Neural cell (in vitro differentiated cells): ENCODE results near the gene MAOB. TPM values are rescaled to one million over a fixed set of nuclear protein-coding genes. Genes with fewer than 3 reads are reported as not detected.

Experiments used
- H2AFZ ChIP-seq: fragments of 200-600, 300-800 bp; sonication (generic), shearing (Covaris generic); 2 replicates; pipeline ENCODE4 v1.6.0; 2014; ENCODE audit warnings: low read depth, mild to moderate bottlenecking, antibody characterized with exemption, low read length, moderate library complexity
- H3F3A ChIP-seq: fragments of 200-600 bp; shearing (Covaris generic); 2 replicates; pipeline ENCODE4 v1.6.1; 2016; ENCODE audit warnings: mild to moderate bottlenecking, moderate library complexity, mixed read lengths, antibody characterized with exemption, low read length; ENCODE audit not compliant: insufficient read depth, poor library complexity, severe bottlenecking
- H3K27ac ChIP-seq: fragments of 200-600, 300-800 bp; sonication (generic), shearing (Covaris generic); 2 replicates; pipeline ENCODE4 v1.5.1; 2014; ENCODE audit warnings: mild to moderate bottlenecking, low read length, moderate library complexity
- H3K27me3 ChIP-seq: fragments of 300-800, 200-600 bp; sonication (generic), shearing (Covaris generic); 2 replicates; pipeline ENCODE4 v1.6.0; 2014; ENCODE audit warnings: mild to moderate bottlenecking, low read depth, low read length, moderate library complexity; ENCODE audit not compliant: insufficient read depth
- H3K36me3 ChIP-seq: fragments of 300-800, 200-600 bp; sonication (generic), shearing (Covaris generic); 2 replicates; pipeline ENCODE4 v1.5.1; 2014; ENCODE audit warnings: mild to moderate bottlenecking, antibody characterized with exemption, low read length, moderate library complexity; ENCODE audit not compliant: insufficient read depth
- H3K4me2 ChIP-seq: fragments of 300-800, 200-600 bp; sonication (generic), shearing (Covaris generic); 2 replicates; pipeline ENCODE4 v1.6.0; 2014; ENCODE audit warnings: mild to moderate bottlenecking, low read length
- H3K4me3 ChIP-seq: fragments of 300-800, 200-600 bp; sonication (generic), shearing (Covaris generic); 2 replicates; pipeline ENCODE4 v1.5.1; 2014; ENCODE audit warnings: mild to moderate bottlenecking, low read length, moderate library complexity
- H3K79me2 ChIP-seq: fragments of 200-600 bp; shearing (Covaris generic); replicated peaks from 2 replicates; pipeline ENCODE4 v1.6.0; 2014; ENCODE audit warnings: mild to moderate bottlenecking, low read length, moderate library complexity; ENCODE audit not compliant: insufficient read depth
- H3K9ac ChIP-seq: fragments of 300-800, 200-600 bp; sonication (generic), shearing (Covaris generic); 2 replicates; pipeline ENCODE4 v1.6.1; 2016; ENCODE audit warnings: mild to moderate bottlenecking, low read length, mixed read lengths
- H3K9me2 ChIP-seq: fragments of 200-600 bp; shearing (Covaris generic); 2 replicates; pipeline ENCODE4 v1.6.1; 2016; ENCODE audit warnings: mild to moderate bottlenecking, low read length, mixed read lengths; ENCODE audit not compliant: insufficient read depth
- H3K9me3 ChIP-seq: fragments of 200-600, 300-800 bp; sonication (generic), shearing (Covaris generic); 2 replicates; pipeline ENCODE4 v1.6.1; 2016; ENCODE audit warnings: mild to moderate bottlenecking, mixed run types, low read length, moderate library complexity, mixed read lengths
- H4K20me1 ChIP-seq: fragments of 200-600 bp; shearing (Covaris generic); 2 replicates; pipeline ENCODE4 v1.6.1; 2016; ENCODE audit warnings: mild to moderate bottlenecking, mixed run types; ENCODE audit not compliant: insufficient read depth
- EP300 ChIP-seq: fragments of 450-650 bp; conservative IDR thresholded peaks from 2 replicates; pipeline ENCODE4 v1.6.1; 2014; ENCODE audit warnings: antibody characterized with exemption, mild to moderate bottlenecking, moderate library complexity; ENCODE audit not compliant: poor library complexity, severe bottlenecking
- EZH2 ChIP-seq: fragments of 200-600, 300-800 bp; shearing (Covaris generic), sonication (generic); IDR thresholded peaks from 2 replicates; pipeline ENCODE4 v1.6.1; 2014; ENCODE audit warnings: antibody characterized with exemption, low read length, borderline replicate concordance, mild to moderate bottlenecking; ENCODE audit not compliant: insufficient read depth, poor library complexity, severe bottlenecking
- MXI1 ChIP-seq: fragments of 450-650 bp; conservative IDR thresholded peaks from 2 replicates; pipeline ENCODE4 v1.6.1; 2014; ENCODE audit warnings: antibody characterized with exemption, mild to moderate bottlenecking; ENCODE audit not compliant: poor library complexity, severe bottlenecking
- POLR2AphosphoS5 ChIP-seq: IDR thresholded peaks from 2 replicates; pipeline ENCODE4 v1.6.1; 2012
- RAD21 ChIP-seq: fragments of 450-650 bp; conservative IDR thresholded peaks from 2 replicates; pipeline ENCODE4 v1.6.1; 2014; ENCODE audit warnings: antibody characterized with exemption, mild to moderate bottlenecking, moderate library complexity
- SMC3 ChIP-seq: fragments of 450-650 bp; conservative IDR thresholded peaks from 2 replicates; pipeline ENCODE4 v1.6.1; 2014; ENCODE audit warnings: antibody characterized with exemption, mild to moderate bottlenecking, moderate library complexity; ENCODE audit not compliant: poor library complexity
- TAF1 ChIP-seq: IDR thresholded peaks from 2 replicates; pipeline ENCODE4 v1.6.1; 2012; ENCODE audit warnings: low read depth
- polyA plus RNA-seq: library from polyadenylated mRNA; depleted of rRNA; stranded (reverse); fragments of >200 nt; gene quantifications from 2 replicates; pipeline ENCODE4 v1.2.3, GENCODE V29; 2014
- TF ChIP-seq, protein P1 (sequence below): fragments of 450-650 bp; IDR thresholded peaks from 2 replicates; pipeline ENCODE4 v1.5.1; 2014; ENCODE audit warnings: antibody characterized with exemption, mild to moderate bottlenecking, moderate library complexity; ENCODE audit not compliant: poor library complexity, severe bottlenecking
- TF ChIP-seq, protein P2 (sequence below): IDR thresholded peaks from 2 replicates; pipeline ENCODE4 v1.6.1; 2012; ENCODE audit warnings: borderline replicate concordance

The MAOB gene
- polyA plus RNA-seq, 1 donor from 2014 or later = not detected

DNA sequence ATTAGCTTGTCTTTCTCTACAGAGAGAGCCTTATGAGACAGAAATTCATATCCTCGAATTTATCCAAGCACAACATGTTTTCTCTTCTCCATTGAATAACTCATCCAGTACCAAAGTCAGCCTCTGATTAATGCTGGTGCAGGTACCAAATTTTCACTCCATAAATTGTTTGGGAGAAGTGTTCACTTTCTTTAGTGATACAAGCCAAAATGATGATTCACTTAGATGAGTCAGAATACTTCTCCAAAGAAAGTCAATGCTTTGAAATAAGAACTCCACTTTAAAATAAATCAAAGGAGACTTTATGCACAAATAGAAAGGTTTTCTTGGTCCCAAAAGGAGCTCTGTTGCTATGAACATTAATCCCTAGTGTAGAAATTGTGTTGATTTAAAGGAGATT, 60.2 kb downstream of the MAOB start:
- Histone ChIP-seq H3K36me3 (no peaks in the 10 kb centered on the region), H4K20me1 (no peaks in the 10 kb centered on the region), H3K9me3 (no peaks in the 10 kb centered on the region), H3K9ac (no peak overlapping the region), H3K79me2 (no peaks in the 10 kb centered on the region), H3K27me3 (no peaks in the 10 kb centered on the region), H3K4me3 (no peak overlapping the region), H3K27ac (no peak overlapping the region), H2AFZ (no peak overlapping the region), H3K9me2 (no peaks in the 10 kb centered on the region), H3K4me2 (no peak overlapping the region), H3F3A (no peaks in the 10 kb centered on the region)
- no peak for TF ChIP-seq EP300
- no peak for TF ChIP-seq MXI1
- TF ChIP-seq SMC3 = no peak
- TF ChIP-seq RAD21 = no peak
- TF ChIP-seq, protein P1, sequence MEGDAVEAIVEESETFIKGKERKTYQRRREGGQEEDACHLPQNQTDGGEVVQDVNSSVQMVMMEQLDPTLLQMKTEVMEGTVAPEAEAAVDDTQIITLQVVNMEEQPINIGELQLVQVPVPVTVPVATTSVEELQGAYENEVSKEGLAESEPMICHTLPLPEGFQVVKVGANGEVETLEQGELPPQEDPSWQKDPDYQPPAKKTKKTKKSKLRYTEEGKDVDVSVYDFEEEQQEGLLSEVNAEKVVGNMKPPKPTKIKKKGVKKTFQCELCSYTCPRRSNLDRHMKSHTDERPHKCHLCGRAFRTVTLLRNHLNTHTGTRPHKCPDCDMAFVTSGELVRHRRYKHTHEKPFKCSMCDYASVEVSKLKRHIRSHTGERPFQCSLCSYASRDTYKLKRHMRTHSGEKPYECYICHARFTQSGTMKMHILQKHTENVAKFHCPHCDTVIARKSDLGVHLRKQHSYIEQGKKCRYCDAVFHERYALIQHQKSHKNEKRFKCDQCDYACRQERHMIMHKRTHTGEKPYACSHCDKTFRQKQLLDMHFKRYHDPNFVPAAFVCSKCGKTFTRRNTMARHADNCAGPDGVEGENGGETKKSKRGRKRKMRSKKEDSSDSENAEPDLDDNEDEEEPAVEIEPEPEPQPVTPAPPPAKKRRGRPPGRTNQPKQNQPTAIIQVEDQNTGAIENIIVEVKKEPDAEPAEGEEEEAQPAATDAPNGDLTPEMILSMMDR = no peak
- TF ChIP-seq, protein P2, sequence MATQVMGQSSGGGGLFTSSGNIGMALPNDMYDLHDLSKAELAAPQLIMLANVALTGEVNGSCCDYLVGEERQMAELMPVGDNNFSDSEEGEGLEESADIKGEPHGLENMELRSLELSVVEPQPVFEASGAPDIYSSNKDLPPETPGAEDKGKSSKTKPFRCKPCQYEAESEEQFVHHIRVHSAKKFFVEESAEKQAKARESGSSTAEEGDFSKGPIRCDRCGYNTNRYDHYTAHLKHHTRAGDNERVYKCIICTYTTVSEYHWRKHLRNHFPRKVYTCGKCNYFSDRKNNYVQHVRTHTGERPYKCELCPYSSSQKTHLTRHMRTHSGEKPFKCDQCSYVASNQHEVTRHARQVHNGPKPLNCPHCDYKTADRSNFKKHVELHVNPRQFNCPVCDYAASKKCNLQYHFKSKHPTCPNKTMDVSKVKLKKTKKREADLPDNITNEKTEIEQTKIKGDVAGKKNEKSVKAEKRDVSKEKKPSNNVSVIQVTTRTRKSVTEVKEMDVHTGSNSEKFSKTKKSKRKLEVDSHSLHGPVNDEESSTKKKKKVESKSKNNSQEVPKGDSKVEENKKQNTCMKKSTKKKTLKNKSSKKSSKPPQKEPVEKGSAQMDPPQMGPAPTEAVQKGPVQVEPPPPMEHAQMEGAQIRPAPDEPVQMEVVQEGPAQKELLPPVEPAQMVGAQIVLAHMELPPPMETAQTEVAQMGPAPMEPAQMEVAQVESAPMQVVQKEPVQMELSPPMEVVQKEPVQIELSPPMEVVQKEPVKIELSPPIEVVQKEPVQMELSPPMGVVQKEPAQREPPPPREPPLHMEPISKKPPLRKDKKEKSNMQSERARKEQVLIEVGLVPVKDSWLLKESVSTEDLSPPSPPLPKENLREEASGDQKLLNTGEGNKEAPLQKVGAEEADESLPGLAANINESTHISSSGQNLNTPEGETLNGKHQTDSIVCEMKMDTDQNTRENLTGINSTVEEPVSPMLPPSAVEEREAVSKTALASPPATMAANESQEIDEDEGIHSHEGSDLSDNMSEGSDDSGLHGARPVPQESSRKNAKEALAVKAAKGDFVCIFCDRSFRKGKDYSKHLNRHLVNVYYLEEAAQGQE = no peak
- no peak for TF ChIP-seq POLR2AphosphoS5

DNA sequence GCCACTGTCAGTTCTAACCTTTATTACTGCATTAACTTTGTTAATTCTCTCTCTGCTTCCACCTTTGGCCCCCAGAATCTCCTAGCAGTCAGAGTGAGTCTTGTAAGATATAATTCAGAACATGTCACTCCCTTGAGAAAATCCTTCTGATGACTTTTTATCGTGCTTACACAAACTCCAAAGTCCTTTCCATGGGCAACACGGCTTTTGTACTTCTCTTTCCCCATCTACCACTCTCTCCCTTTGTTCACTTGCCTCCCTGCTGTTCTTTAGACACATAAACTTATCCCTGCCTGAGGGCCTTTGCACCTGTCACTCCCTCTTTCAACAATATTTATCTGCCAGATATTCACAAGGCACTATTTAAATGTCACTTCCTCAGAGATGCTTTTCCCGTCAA, 64.8 kb downstream of the MAOB start:
- Histone ChIP-seq H3K27ac (no peak overlapping the region), H2AFZ (no peak overlapping the region), H3K27me3 (no peaks in the 10 kb centered on the region), H4K20me1 (no peaks in the 10 kb centered on the region), H3K9me2 (no peaks in the 10 kb centered on the region), H3K79me2 (no peaks in the 10 kb centered on the region), H3K9me3 (no peaks in the 10 kb centered on the region), H3K36me3 (no peaks in the 10 kb centered on the region), H3K9ac (no peak overlapping the region), H3F3A (no peaks in the 10 kb centered on the region), H3K4me2 (no peak overlapping the region), H3K4me3 (no peak overlapping the region)
- TF ChIP-seq TAF1 (no peak), POLR2AphosphoS5 (no peak), MXI1 (no peak), RAD21 (no peak), SMC3 (no peak), EP300 (no peak), EZH2 (no peak)
- TF ChIP-seq, protein P1 = no peak
- TF ChIP-seq, protein P2 = no peak
